ENCODE measurements around the gene STX2.

DNA sequence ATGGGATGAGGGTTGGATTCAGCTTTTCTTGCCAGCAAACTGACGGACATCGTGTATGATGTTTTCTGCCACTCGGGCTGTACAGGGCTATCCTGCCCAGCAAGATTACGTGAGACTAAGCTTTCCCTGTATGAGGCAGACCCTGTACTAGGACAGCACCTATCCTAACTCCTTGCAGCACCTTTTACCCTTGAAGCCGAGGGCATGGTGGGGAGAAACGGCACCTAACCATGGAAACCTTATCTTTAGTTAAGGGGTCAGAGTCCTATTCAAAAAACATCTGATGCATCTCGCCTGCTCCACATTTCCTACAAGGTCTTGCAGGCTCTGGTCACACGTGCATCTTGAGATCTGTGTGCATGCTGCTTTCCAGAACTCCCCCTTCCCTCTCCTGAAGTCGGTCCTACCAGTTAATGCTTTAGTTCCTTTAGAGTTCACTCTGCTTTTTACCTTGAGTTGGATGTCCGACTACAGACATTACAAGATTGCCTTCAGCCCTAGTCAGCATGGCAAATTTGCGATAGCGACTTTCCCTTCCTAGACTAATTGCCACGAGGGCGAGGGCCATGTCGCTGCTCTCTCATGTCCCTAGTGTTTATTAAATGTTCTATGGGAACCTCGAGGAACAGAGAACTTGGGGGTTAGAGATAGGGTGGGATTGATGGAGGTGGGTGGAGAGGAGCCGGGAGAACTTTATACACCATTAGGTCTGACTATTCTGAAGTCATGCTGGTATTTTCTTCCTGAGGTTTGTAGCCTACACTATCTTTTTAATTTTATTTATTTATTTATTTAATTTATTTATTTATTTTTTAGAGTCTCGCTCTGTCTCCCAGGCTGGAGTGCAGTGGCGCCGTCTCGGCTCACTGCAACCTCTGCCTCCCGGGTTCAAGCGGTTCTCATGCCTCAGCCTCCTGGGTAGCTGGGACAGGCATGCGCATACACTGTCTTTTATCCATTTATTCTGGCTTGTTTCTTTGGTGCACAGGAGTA is 39.4 kb upstream of the STX2 start:
- TF ChIP-seq CTCF (IDR thresholded peaks at IDR 0.05), result no peak
- no peak for TF ChIP-seq EP300 (IDR thresholded peaks at IDR 0.05)
- TF ChIP-seq POLR2A (IDR thresholded peaks at IDR 0.05; ENCODE audit: low read depth), result no peak
- TF ChIP-seq POLR2AphosphoS5 (IDR thresholded peaks at IDR 0.05), result no peak

Data from esophagus muscularis mucosa (tissue), 4 donors.